Measurements from ENCODE around the gene DSTYK.
A peak's percentile ranks its signal among the peaks of the same experiment; 100 is the strongest.

The DSTYK gene

GRCh38 chr1:205228093-205228521 is 16.6 kb upstream of the DSTYK start:
- H3K4me3 ChIP-seq (ENCODE audit: low read depth, low read length): peak overlapping the region; percentile 45
- TF ChIP-seq CTCF (IDR thresholded peaks at IDR 0.05; ENCODE audit: control insufficient read depth, extremely low read depth, insufficient read depth): no peak
- DNase-seq (ENCODE audit: low read depth): no peak

- no peak for DNase-seq (ENCODE audit: low read depth)
- peak within 1 kb of the TSS; percentile 66 for H3K4me3 ChIP-seq (ENCODE audit: low read depth, low read length)
- TF ChIP-seq CTCF (IDR thresholded peaks at IDR 0.05; ENCODE audit: control insufficient read depth, extremely low read depth, insufficient read depth): no peak
Observed at GRCh38 chr1:205227584-205228013, 16.1 kb upstream of the DSTYK start, which contains the start of gene TMCC2. Gene TMCC2 (plus strand): TSS chr1:205227946. CDS start chr1:205228565, 619 bp downstream.

- no peak for TF ChIP-seq CTCF (IDR thresholded peaks at IDR 0.05; ENCODE audit: control insufficient read depth, extremely low read depth, insufficient read depth)
- peak overlapping the region; percentile 66 for H3K4me3 ChIP-seq (ENCODE audit: low read depth, low read length)
- no peak for DNase-seq (ENCODE audit: low read depth)
Observed at GRCh38 chr1:205226868-205227583, 15.5 kb upstream of the DSTYK start.

GRCh38 chr1:205225901-205226765 is 14.6 kb upstream of the DSTYK start:
- no peak for DNase-seq (ENCODE audit: low read depth)

GRCh38 chr1:205224736-205225135 is 13.2 kb upstream of the DSTYK start:
- DNase-seq (ENCODE audit: low read depth): no peak
- no peak overlapping the region for H3K4me3 ChIP-seq (ENCODE audit: low read depth, low read length)
- no peak for TF ChIP-seq CTCF (IDR thresholded peaks at IDR 0.05; ENCODE audit: control insufficient read depth, extremely low read depth, insufficient read depth)

More at GRCh38 chr1:205225901-205226765, 14.6 kb upstream of the DSTYK start:
- TF ChIP-seq CTCF (IDR thresholded peaks at IDR 0.05; ENCODE audit: control insufficient read depth, extremely low read depth, insufficient read depth): no peak
- H3K4me3 ChIP-seq (ENCODE audit: low read depth, low read length): no peak overlapping the region

GRCh38 chr1:205220421-205220820 is 8.9 kb upstream of the DSTYK start:
- H3K4me3 ChIP-seq (ENCODE audit: low read depth, low read length): no peak overlapping the region
- DNase-seq (ENCODE audit: low read depth): no peak
- TF ChIP-seq CTCF (IDR thresholded peaks at IDR 0.05; ENCODE audit: control insufficient read depth, extremely low read depth, insufficient read depth): no peak
